Calu3 (cell line): ENCODE results near the gene RNF208. TPM values are rescaled to one million over a fixed set of nuclear protein-coding genes. Genes with fewer than 3 reads are reported as not detected.

ENCODE experiments used
- BruUV-seq: library from RNA; stranded (reverse); fragments of 400-500 nt; replicated peaks from 2 replicates; lab custom pipeline; 2021; lab: Mats Ljungman, UMichigan
- CTCF ChIA-PET: fragments of 300-600 bp; sonication (Branson Sonifier 250); formaldehyde crosslinking; loops from one replicate; lab custom pipeline; 2022; ENCODE audit warnings: antibody characterized with exemption; lab: Charles Lee
- DNase-seq: peaks from one replicate; pipeline ENCODE4 v3.0.0; 2022
- H3K27ac Mint-ChIP-seq: one replicate; pipeline ENCODE4 v1.8.0; 2022; ENCODE audit warnings: mixed read lengths; ENCODE audit not compliant: unreplicated experiment
- H3K27me3 Mint-ChIP-seq: one replicate; pipeline ENCODE4 v1.8.0; 2022; ENCODE audit warnings: mixed read lengths; ENCODE audit not compliant: unreplicated experiment
- H3K36me3 Mint-ChIP-seq: one replicate; pipeline ENCODE4 v1.8.0; 2022; ENCODE audit warnings: mild to moderate bottlenecking, moderate library complexity, mixed read lengths; ENCODE audit not compliant: insufficient read depth, unreplicated experiment
- H3K4me1 Mint-ChIP-seq: one replicate; pipeline ENCODE4 v1.8.0; 2022; ENCODE audit warnings: mild to moderate bottlenecking, low read depth, mixed read lengths; ENCODE audit not compliant: unreplicated experiment
- H3K4me3 Mint-ChIP-seq: one replicate; pipeline ENCODE4 v1.8.0; 2022; ENCODE audit warnings: mild to moderate bottlenecking, low read depth, moderate library complexity, mixed read lengths; ENCODE audit not compliant: unreplicated experiment
- H3K9me3 Mint-ChIP-seq: one replicate; pipeline ENCODE4 v1.8.0; 2022; ENCODE audit warnings: low read depth, mixed read lengths; ENCODE audit not compliant: unreplicated experiment
- intact Hi-C: fragments of 100-400 bp; cut with micrococcal nuclease; formaldehyde crosslinking; loops from one replicate; pipeline ENCODE4 v1.10.0; 2022; ENCODE audit not compliant: unreplicated experiment
- total RNA-seq: library from RNA; stranded (reverse); gene quantifications from 2 replicates; pipeline ENCODE4 v1.2.3, GENCODE V29; 2022
- TF ChIP-seq, protein P1 (sequence below): fragments of 200-600 bp; IDR thresholded peaks from one replicate; pipeline ENCODE4 v1.8.0; 2022; ENCODE audit warnings: antibody characterized with exemption; ENCODE audit not compliant: unreplicated experiment

The RNF208 gene
- total RNA-seq, 1 experiment from 2014 or later: 10.1 TPM

DNA sequence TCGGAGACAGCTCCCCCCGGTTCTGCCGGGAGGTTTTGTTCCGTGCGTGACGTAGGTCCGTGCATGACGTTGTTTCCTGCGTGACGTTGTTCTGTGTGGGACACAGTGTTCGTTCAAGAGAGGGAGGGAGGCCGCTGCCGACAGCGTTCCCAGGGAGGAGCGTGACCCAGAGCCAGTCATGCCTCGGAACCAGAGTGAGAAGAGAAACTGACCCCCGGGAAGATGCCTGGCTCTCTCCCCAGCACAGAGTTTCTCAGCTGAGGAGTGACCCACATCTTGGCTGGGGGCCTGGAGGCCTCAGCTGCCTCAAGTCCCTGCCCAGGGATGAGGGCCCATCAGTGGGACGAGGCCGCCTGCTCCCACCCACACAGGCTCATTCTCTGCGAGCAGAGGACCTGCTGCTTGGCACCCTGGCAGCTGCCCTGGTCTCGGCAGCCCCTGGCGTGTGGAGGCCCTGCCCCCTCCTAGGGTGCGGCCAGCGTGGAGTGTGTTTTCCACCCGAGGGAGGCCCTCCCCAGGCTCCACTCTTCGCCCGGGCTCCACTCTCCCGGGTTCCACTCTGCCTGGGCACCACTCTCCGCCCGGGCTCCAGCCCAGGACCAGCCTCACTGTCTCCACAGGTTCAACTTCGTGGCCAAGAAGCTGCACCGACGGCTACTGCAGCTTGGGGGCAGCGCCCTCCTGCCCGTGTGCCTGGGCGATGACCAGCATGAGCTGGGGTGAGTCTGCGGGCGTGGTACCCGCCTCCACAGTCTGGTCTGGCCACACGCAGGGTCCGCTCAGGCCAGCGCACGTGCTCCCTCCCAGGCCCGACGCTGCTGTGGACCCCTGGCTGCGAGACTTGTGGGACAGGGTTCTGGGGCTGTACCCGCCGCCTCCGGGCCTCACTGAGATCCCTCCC lies 8.6 kb downstream of the RNF208 start:
- CTCF ChIA-PET: no interaction called here

DNA sequence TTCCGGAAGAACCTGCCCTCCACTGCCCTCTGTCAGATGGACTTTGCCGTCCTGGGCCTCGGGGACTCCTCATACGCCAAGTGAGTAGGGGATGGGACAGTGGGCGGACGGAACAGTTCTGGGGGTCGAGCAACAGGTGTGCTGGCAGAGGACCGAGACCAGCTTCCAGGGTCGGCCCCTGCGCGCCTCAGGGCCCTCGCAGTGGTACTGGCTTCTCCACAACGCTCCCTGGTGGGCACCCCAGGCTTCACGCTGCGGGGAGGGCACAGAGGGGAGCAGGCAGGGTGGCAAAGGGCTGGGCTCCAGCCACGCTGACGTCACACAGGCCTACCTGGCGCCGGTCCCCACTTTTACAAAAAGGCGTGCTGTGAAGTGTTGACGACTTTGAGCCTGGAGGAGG lies 9.5 kb downstream of the RNF208 start:
- Mint-ChIP-seq H3K36me3 (peaks cover 29% of the 10 kb centered on the region), H3K27ac (no peak overlapping the region), H3K9me3 (no peaks in the 10 kb centered on the region), H3K27me3 (no peaks in the 10 kb centered on the region), H3K4me1 (peaks cover 2% of the 10 kb centered on the region), H3K4me3 (no peak overlapping the region)
- BruUV-seq: no TSS peak
- TF ChIP-seq, protein P1, sequence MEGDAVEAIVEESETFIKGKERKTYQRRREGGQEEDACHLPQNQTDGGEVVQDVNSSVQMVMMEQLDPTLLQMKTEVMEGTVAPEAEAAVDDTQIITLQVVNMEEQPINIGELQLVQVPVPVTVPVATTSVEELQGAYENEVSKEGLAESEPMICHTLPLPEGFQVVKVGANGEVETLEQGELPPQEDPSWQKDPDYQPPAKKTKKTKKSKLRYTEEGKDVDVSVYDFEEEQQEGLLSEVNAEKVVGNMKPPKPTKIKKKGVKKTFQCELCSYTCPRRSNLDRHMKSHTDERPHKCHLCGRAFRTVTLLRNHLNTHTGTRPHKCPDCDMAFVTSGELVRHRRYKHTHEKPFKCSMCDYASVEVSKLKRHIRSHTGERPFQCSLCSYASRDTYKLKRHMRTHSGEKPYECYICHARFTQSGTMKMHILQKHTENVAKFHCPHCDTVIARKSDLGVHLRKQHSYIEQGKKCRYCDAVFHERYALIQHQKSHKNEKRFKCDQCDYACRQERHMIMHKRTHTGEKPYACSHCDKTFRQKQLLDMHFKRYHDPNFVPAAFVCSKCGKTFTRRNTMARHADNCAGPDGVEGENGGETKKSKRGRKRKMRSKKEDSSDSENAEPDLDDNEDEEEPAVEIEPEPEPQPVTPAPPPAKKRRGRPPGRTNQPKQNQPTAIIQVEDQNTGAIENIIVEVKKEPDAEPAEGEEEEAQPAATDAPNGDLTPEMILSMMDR: no peak
- intact Hi-C loops: no loop called here
- CTCF ChIA-PET: no interaction called here
- DNase-seq: no peak

More for the DNA sequence above, 8.6 kb downstream of the RNF208 start:
- TF ChIP-seq, protein P1: no peak
- intact Hi-C loops: no loop called here
- no peak overlapping the region for H3K4me3 Mint-ChIP-seq
- BruUV-seq: no TSS peak
- no peak overlapping the region for H3K27ac Mint-ChIP-seq
- H3K4me1 Mint-ChIP-seq: no peaks in the 10 kb centered on the region
- no peaks in the 10 kb centered on the region for H3K27me3 Mint-ChIP-seq
- DNase-seq: no peak
- H3K9me3 Mint-ChIP-seq: no peaks in the 10 kb centered on the region
- H3K36me3 Mint-ChIP-seq: peaks cover 31% of the 10 kb centered on the region

GRCh38 chr9:137211532-137211931 lies 10.5 kb downstream of the RNF208 start:
- Mint-ChIP-seq H3K36me3 (peaks cover 30% of the 10 kb centered on the region), H3K27me3 (no peaks in the 10 kb centered on the region), H3K27ac (no peak overlapping the region), H3K4me1 (peaks cover 12% of the 10 kb centered on the region), H3K9me3 (no peaks in the 10 kb centered on the region), H3K4me3 (no peak overlapping the region)
- BruUV-seq: no TSS peak
- CTCF ChIA-PET: no interaction called here
- intact Hi-C loops: no loop called here
- TF ChIP-seq, protein P1: no peak
- no peak for DNase-seq

GRCh38 chr9:137206602-137207001 lies 15.4 kb downstream of the RNF208 start:
- peaks cover 17% of the 10 kb centered on the region for H3K4me1 Mint-ChIP-seq
- H3K36me3 Mint-ChIP-seq: peaks cover 45% of the 10 kb centered on the region
- CTCF ChIA-PET: no interaction called here
- intact Hi-C loops: no loop called here
- peak overlapping the region; percentile 84 for H3K27ac Mint-ChIP-seq
- TF ChIP-seq, protein P1: no peak
- no TSS peak for BruUV-seq
- no peaks in the 10 kb centered on the region for H3K27me3 Mint-ChIP-seq
- DNase-seq: no peak
- peak overlapping the region; percentile 92 for H3K4me3 Mint-ChIP-seq
- H3K9me3 Mint-ChIP-seq: no peaks in the 10 kb centered on the region
